ENCODE measurements around the gene PLAAT2. TPM values are rescaled to one million over a fixed set of nuclear protein-coding genes. Genes with fewer than 3 reads are reported as not detected.

The PLAAT2 gene
- total and polyA plus RNA-seq, 2 of the 13 experiments (the other 11 are each of a cell fraction or from before 2014, with no cell fraction given) = 0.22 TPM; not detected in 1

DNA sequence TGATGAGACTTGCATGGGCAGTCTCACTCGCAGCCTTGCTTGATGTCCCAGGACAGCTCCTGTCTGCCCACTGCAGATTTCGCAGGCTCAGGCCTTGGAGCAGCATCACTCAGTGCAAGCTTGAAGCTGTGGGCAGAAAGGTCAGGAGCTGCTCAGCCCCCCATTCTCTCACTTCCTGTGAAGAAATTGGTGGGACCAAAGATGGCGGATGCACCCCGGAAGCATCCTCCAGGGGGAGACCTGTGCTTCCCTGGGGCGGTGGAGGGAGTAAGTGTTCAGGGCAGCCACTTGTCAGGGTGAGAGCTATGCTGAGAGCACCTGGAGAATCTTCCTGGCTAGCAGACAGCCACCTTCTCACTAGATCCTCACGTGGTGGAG is 11.3 kb downstream of the PLAAT2 start:
- Histone ChIP-seq H3K9me3 (ENCODE audit: low read length) (no peaks in the 10 kb centered on the region), H3K4me1 (ENCODE audit: insufficient read depth, low read length) (no peaks in the 10 kb centered on the region), H3K4me3 (replicated peaks in 1 of 3; ENCODE audit: insufficient read depth in 1 of 3, low read depth in 2 of 3, low read length in 3 of 3) (no peak overlapping the region), H3K9ac (ENCODE audit: insufficient read depth, low read depth, low read length) (no peak overlapping the region), H4K20me1 (ENCODE audit: insufficient read depth, low read length) (no peaks in the 10 kb centered on the region), H3K27me3 (ENCODE audit: control insufficient read depth in 1 of 2, insufficient read depth in 2 of 2, low read length in 2 of 2) (peaks cover 1 to 11% of the 10 kb centered on the region in 2 experiments; a peak in 4 of 5 replicates), H3K36me3 (replicated peaks in 1 of 2; ENCODE audit: control insufficient read depth in 1 of 2, insufficient read depth in 2 of 2, low read length in 2 of 2) (no peaks in the 10 kb centered on the region), H2AFZ (ENCODE audit: low read length) (no peak overlapping the region), H3K27ac (ENCODE audit: extremely low read length, insufficient read depth, low read length) (no peak overlapping the region), H3K79me2 (ENCODE audit: insufficient read depth, low read length) (no peaks in the 10 kb centered on the region), H3K4me2 (ENCODE audit: low read depth, low read length) (no peak overlapping the region)
- no peak for DNase-seq (ENCODE audit: low spot score)
- POLR2A ChIA-PET = no interaction called here
- TF ChIP-seq ELF1 (CRISPR knock-in tag; IDR thresholded peaks at IDR 0.05) = no peak
- TF ChIP-seq ZNF674 (CRISPR knock-in tag; IDR thresholded peaks at IDR 0.05; ENCODE audit: low read depth) = no peak
- TF ChIP-seq, protein P1, sequence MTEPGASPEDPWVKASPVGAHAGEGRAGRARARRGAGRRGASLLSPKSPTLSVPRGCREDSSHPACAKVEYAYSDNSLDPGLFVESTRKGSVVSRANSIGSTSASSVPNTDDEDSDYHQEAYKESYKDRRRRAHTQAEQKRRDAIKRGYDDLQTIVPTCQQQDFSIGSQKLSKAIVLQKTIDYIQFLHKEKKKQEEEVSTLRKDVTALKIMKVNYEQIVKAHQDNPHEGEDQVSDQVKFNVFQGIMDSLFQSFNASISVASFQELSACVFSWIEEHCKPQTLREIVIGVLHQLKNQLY (CRISPR knock-in tag; IDR thresholded peaks at IDR 0.05) = no peak
- no peak for TF ChIP-seq ZNF780A (CRISPR knock-in tag; IDR thresholded peaks at IDR 0.05)
- no peak for TF ChIP-seq PHF5A (CRISPR knock-in tag; IDR thresholded peaks at IDR 0.05; ENCODE audit: low read depth, unreplicated experiment)
- no peak for TF ChIP-seq PAX8 (CRISPR knock-in tag; IDR thresholded peaks at IDR 0.05; ENCODE audit: borderline replicate concordance)
- no peak for TF ChIP-seq NFRKB (IDR thresholded peaks at IDR 0.05)
- no peak for TF ChIP-seq ZNF296 (CRISPR knock-in tag; conservative IDR thresholded peaks at IDR 0.05)
- no peak for TF ChIP-seq ZNF557 (CRISPR knock-in tag; IDR thresholded peaks at IDR 0.05)
- no peak for TF ChIP-seq ZNF772 (CRISPR knock-in tag; IDR thresholded peaks at IDR 0.05)
- no peak for TF ChIP-seq TOE1 (CRISPR knock-in tag; IDR thresholded peaks at IDR 0.05)
- TF ChIP-seq KLF15 (CRISPR knock-in tag; IDR thresholded peaks at IDR 0.05; ENCODE audit: borderline replicate concordance) = no peak
- no peak for TF ChIP-seq ZNF670 (CRISPR knock-in tag; IDR thresholded peaks at IDR 0.05; ENCODE audit: borderline replicate concordance)
- intact Hi-C loops (cut with micrococcal nuclease; ENCODE audit: unreplicated experiment) (no loop called here), in situ Hi-C loops (cut with HindIII; ENCODE audit: extremely low pct_ligation_motif_present, low pct_unique_long_range_greater_than_20kb) (no loop called here)
- CTCF ChIA-PET (ENCODE audit: low intra/inter-chr PET ratio, low total read pairs) = no interaction called here
- no TSS peak for BruUV-seq (replicated peaks)
- ATAC-seq = no peak
- FAIRE-seq = no peak
- 65% methylated on average over 5 of the region's 6 CpGs for WGBS (ENCODE audit: low lambda C conversion rate)
